ENCODE data around the gene KSR2.
"Not testable (repeated sequence)": the region's sequence is repeated elsewhere in the genome, so short reads cannot be mapped to it uniquely, and the experiment has no call there.

The KSR2 gene

DNA sequence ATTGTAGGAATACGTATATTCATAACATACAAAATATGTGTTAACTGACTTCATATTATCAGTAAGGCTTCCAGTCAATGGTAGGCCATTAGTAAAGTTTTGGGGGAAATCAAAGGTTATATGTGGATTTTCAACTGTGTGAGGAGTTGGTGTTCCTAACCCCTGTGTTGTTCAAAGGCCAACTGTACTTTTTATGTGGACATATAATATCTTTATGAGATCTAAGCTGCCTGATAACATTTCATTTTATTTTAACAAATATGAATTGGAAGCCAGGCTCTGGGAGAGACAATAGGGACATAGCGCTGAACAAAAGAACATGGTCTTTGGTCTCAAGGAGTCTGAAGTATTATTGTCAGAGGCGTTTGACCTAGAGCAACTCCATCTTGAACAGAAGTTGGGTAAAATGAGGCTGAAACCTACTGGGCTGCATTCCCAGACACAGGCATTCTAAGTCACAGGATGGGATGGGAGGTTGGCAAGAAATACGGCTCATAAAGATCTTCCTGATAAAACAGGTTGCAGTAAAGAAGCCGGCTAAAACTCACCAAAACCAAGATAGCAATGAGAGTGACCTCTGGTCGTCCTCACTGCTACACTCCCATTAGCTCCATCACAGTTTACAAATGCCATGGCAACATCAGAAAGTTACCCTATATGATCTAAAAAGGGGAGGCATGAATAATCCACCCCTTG lies 147.2 kb downstream of the KSR2 start:
- no peak for DNase-seq
- no peak for TF ChIP-seq GATA1 (IDR thresholded peaks at IDR 0.05; ENCODE audit: low read depth, low read length)
- no peak for TF ChIP-seq POLR2A (IDR thresholded peaks at IDR 0.05; ENCODE audit: low read length)

- no peak for TF ChIP-seq POLR2A (IDR thresholded peaks at IDR 0.05; ENCODE audit: low read length)
- TF ChIP-seq GATA1 (IDR thresholded peaks at IDR 0.05; ENCODE audit: low read depth, low read length) = no peak
- DNase-seq = no peak
Observed at GRCh38 chr12:117820216-117820907, 148.4 kb downstream of the KSR2 start.

GRCh38 chr12:117819160-117819559 lies 149.6 kb downstream of the KSR2 start:
- no peak for DNase-seq

GRCh38 chr12:117818400-117818799 lies 150.4 kb downstream of the KSR2 start:
- no peak for DNase-seq
- no peak for TF ChIP-seq GATA1 (IDR thresholded peaks at IDR 0.05; ENCODE audit: low read depth, low read length)
- TF ChIP-seq POLR2A (IDR thresholded peaks at IDR 0.05; ENCODE audit: low read length) = no peak

More at GRCh38 chr12:117819160-117819559, 149.6 kb downstream of the KSR2 start:
- TF ChIP-seq GATA1 (IDR thresholded peaks at IDR 0.05; ENCODE audit: low read depth, low read length) (no peak), POLR2A (IDR thresholded peaks at IDR 0.05; ENCODE audit: low read length) (no peak)

DNA sequence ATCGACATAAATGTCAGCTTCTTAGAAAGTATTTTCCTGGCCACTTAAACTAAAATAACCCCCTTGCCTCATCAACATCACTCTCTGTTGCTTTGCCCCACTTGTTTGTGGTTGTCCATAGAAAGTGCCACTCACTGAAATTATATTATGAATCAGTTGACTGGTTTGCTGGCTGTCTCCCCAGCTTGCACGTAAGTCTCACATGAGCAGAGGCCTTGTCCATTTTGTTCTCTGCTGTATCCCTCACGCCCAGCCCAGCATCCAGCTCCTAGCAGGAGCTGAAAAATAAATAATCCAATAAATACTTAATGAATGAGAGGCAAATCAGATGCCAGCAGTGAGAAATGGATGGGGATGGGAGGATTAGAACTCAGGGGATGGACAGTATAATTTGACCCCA lies 159.3 kb downstream of the KSR2 start:
- DNase-seq = no peak
- TF ChIP-seq GATA1 (IDR thresholded peaks at IDR 0.05; ENCODE audit: low read depth, low read length) (no peak), POLR2A (IDR thresholded peaks at IDR 0.05; ENCODE audit: low read length) (no peak)

DNA sequence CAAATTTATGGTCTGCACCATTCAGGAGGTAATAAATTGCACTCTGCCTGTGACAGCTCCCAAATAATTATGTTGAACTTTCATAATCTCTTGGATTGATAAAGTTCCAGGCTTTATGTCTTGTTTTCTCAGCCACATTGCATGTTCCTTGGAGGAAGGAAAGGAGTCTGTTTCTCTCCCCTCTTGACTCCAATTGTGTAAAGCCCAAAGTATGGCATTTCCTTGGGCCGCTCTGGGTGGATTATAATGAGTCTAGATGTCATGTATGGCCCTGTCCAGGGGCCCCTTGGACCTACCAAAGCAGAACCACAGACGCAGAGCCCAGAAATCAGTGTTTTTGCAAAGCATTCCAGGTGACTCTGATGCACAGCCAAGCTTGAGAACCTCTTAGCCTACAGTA lies 160.8 kb downstream of the KSR2 start:
- no peak for DNase-seq
- TF ChIP-seq POLR2A (IDR thresholded peaks at IDR 0.05; ENCODE audit: low read length) = no peak
- TF ChIP-seq GATA1 (IDR thresholded peaks at IDR 0.05; ENCODE audit: low read depth, low read length) = no peak

DNA sequence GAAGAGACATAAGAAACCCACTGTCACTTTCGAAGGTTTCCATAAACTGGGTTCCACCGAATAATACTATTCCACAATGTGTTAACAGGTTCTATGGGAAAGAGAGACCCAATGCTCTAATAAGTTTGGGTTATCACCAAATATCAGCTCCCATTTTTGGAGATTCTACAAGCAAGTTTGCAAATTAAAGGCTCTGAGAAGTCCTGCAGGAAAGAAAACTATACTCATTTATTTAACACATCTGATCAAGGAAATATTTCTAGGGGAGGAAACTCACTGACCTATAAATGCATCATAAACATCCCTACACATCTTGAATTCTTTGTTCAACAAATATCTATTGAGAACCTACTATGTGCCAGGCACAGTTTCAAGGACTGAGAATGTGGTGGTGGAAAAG lies 161.4 kb downstream of the KSR2 start:
- TF ChIP-seq GATA1 (IDR thresholded peaks at IDR 0.05; ENCODE audit: low read depth, low read length) = no peak
- TF ChIP-seq POLR2A (IDR thresholded peaks at IDR 0.05; ENCODE audit: low read length) = no peak
- no peak for DNase-seq

DNA sequence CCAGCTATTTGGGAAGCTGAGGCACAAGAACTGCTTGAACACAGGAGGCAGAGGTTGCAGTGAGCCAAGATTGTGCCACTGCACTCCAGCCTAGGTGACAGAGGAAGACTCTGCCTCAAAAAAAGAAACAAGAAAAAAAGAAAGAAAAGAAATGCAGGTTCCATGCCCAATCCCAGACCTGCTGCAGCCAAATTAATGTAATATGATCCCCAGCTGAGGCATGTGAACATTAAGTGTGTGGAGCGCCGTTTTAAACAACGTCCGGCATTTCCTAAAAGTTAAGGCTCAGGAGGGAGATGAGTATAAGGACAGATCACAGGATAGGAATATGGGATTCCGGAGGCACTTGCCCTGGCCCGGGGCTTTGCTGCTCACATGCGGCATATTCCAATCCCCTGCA lies 162.9 kb downstream of the KSR2 start:
- no peak for DNase-seq
- no peak for TF ChIP-seq GATA1 (IDR thresholded peaks at IDR 0.05; ENCODE audit: low read depth, low read length)
- no peak for TF ChIP-seq POLR2A (IDR thresholded peaks at IDR 0.05; ENCODE audit: low read length)

- TF ChIP-seq GATA1 (IDR thresholded peaks at IDR 0.05; ENCODE audit: low read depth, low read length) (no peak), POLR2A (IDR thresholded peaks at IDR 0.05; ENCODE audit: low read length) (no peak)
- no peak for DNase-seq
Observed at GRCh38 chr12:117803001-117803400, 165.8 kb downstream of the KSR2 start.

DNA sequence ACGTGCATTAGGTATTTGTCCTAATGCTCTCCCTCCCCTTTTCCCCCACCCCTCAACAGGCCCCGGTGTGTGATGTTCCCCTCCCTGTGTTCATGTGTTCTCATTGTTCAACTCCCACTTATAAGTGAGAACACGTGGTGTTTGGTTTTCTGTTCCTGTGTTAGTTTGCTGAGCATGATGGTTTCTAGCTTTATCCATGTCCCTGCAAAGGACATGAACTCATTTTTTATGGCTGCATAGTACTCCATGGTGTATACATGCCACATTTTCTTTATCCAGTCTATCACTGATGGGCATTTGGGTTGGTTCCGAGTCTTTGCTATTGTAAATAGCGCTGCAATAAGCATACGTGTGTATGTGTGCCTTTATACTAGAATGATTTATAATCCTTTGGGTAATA lies 168.1 kb downstream of the KSR2 start:
- DNase-seq = not testable (repeated sequence)

GRCh38 chr12:117797202-117797601 lies 171.6 kb downstream of the KSR2 start:
- TF ChIP-seq GATA1 (IDR thresholded peaks at IDR 0.05; ENCODE audit: low read depth, low read length) (no peak), POLR2A (IDR thresholded peaks at IDR 0.05; ENCODE audit: low read length) (no peak)
- DNase-seq = no peak

- no peak for DNase-seq
- TF ChIP-seq GATA1 (IDR thresholded peaks at IDR 0.05; ENCODE audit: low read depth, low read length) = no peak
- TF ChIP-seq POLR2A (IDR thresholded peaks at IDR 0.05; ENCODE audit: low read length) = no peak
Observed at GRCh38 chr12:117792877-117793424, 175.8 kb downstream of the KSR2 start.

DNA sequence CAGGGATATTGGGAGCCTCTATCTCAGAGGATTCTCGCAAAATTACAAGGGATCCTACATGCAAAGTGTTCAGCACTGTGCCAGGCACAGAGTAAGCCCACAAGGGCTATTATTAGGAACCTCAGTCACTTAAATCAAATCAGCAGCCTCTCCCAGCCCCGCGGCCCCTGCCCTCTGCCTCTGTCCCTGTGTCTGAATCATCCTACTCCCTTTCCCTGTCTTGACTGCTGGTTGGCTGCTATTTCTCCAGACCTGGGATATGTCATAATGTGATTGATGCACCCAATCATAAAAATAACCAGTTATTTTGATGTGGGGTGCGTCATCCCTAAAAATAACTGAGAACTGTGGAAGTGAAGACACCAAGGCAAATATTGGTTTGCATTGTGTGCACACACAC lies 176.3 kb downstream of the KSR2 start:
- no peak for DNase-seq
- no peak for TF ChIP-seq GATA1 (IDR thresholded peaks at IDR 0.05; ENCODE audit: low read depth, low read length)
- no peak for TF ChIP-seq POLR2A (IDR thresholded peaks at IDR 0.05; ENCODE audit: low read length)

DNA sequence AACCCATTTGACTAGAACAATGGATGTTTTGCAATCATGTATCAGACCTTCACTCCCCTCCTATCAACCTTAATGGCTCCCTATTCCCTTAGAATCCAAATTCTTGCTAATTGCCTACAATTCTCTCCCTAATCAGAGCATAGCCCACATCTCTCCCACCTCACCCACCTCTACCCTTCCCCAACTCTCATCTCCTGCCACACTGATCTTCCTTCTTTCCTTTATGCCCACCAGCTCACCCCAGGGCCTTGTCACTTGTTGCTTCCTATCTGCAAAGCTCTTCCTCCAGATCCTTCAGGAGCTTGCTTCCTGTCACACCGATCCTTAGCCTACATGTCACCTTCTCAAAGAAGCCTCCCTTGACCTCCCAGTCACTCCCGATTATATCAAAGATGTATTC lies 177.8 kb downstream of the KSR2 start:
- no peak for DNase-seq
- TF ChIP-seq POLR2A (IDR thresholded peaks at IDR 0.05; ENCODE audit: low read length) = no peak
- no peak for TF ChIP-seq GATA1 (IDR thresholded peaks at IDR 0.05; ENCODE audit: low read depth, low read length)

- no peak for DNase-seq
- TF ChIP-seq POLR2A (IDR thresholded peaks at IDR 0.05; ENCODE audit: low read length) = no peak
- TF ChIP-seq GATA1 (IDR thresholded peaks at IDR 0.05; ENCODE audit: low read depth, low read length) = no peak
Observed at GRCh38 chr12:117790198-117790597, 178.6 kb downstream of the KSR2 start.

All from erythroblast (primary cell).